Right forelimb (tissue), 1 donor: Measurements from ENCODE around the gene SNX22.

ENCODE experiments used
- DNase-seq: peaks from one replicate; pipeline ENCODE4 v3.0.0-alpha.2; 2018

SNX22 gene

DNA sequence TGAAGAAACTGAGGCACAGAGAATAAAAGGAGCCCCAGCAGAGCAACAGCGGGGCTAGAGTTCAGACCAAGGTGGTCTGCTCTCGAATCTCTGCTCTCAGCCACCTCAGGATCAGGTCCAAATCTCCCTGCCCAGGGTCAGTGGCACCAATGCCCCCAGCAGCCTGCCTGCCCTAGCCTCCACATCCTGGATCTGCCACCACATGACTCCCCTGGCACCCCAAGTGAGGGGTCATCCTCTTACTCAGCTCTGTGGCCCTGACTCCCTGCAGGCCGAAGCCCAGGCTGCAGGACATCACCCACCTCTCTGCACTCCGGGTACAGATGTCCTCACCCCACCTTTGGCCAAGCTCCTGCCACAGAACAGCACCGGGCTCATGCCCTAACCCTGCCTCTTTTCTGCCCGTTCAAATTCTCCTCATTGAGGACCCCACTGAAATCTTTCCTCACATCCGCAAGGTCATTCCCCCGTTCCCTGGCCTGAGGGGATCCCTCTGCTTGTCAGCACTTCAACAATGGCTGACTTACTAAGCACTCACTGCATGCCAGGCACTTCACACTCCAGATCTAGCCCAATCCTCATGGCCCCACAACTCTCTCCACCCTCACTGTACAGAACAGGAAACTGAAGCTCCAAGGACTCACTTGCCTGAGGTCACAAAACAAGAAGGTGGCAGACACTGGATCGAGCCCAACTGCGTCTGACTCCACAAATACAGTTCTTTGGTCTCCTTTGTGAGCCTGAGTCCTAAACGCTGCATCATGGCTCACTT is 7.0 kb downstream of the SNX22 start:
- no peak for DNase-seq

DNA sequence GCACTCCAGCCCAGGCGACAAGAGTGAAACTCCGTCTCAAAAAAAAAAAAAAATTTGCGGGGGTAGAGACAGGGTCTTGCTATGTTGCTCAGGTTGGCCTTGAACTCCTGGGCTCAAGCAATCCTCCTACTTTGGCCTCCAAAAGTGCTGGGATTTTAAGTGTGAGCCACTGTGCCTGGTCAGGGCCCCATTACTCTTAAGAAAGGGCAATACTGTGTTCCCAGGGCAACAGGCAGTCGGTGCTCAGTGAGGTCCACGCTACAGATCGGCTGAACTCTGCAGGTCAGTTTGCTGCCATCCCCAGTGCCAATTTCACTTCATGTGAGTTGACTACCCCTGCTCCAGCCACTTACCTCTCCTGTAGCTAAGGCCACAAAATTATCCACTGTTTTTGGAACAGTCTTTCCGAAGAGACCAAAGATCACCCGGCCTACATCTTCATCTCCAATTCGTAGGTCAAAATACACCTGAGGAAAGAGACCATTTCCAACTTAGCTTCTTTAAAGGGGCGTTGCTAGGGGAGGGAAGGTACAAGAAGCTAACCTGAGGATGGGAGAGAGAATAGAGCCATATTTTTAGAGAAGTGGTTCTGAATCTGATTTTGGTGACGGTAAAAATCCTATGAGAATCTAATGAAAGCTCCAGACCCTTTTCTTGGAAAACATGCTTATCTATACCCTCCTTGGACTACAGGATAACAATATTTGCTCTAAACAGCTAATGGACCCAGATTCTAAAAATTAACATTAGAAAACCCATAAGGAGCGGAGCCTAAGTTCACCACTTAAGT is 10.4 kb downstream of the SNX22 start:
- DNase-seq: no peak

DNA sequence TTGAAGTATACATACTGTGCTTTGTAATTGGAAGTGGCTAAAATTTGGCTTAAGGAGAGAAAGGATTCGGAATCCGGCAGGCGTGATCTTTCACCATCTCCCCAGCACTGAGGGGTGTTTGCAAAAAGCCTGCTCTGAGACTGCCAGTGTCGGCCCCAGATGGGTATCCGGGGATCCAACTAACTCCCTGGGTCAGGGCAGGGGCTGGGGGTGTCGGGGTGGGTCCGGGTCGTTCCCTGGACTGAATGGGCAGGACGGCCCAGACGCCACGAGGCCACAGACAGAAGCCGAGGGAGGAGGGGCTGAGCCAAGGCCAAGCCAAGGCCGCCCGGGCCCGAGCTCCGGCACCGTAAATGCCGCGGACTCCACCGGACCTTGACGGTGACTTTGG is 10.9 kb downstream of the SNX22 start:
- DNase-seq: no peak

DNA sequence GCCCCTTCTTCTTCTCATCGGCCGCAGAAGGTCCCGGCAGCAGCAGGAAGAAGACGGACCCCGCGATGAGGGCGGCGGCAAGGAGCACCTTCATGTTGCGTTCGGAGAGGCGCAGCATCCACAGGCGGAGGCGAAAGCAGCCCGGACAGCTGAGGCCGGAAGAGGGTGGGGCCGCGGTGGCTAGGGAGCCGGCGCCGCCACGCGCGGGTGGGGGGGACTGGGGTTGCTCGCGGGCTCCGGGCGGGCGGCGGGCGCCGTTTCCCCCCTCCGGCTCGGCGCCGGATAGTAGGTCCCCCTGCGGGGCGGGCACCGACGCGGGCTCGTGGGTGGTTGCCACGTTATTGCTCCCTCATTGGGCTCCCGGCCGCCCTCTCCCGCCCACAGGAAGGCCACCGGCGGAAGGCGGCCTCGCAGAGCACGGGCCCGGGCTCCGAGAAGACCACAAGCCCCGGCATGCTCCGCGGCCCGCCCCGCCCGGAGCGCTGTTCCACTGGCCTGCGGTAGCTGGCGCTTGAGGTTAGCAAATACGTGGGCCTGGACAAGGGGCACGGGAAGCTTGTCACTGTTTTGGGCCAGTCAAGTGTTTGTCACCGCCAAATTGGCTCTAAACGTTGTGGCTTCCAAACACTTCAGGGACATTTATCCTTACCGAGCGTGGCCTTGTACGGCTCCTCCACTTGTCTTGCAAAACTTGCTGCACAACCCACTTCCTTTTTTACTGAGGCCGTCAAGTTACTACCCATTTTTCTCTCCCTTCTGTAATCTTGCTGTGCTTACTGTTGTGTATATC is 11.5 kb downstream of the SNX22 start, which contains the start of gene PPIB:
Gene PPIB, minus strand, starts transcription at position 154 of the 790 bp plus-strand sequence. Its CDS starts 36 bp downstream, at position 118.
- DNase-seq: peak; percentile 98

DNA sequence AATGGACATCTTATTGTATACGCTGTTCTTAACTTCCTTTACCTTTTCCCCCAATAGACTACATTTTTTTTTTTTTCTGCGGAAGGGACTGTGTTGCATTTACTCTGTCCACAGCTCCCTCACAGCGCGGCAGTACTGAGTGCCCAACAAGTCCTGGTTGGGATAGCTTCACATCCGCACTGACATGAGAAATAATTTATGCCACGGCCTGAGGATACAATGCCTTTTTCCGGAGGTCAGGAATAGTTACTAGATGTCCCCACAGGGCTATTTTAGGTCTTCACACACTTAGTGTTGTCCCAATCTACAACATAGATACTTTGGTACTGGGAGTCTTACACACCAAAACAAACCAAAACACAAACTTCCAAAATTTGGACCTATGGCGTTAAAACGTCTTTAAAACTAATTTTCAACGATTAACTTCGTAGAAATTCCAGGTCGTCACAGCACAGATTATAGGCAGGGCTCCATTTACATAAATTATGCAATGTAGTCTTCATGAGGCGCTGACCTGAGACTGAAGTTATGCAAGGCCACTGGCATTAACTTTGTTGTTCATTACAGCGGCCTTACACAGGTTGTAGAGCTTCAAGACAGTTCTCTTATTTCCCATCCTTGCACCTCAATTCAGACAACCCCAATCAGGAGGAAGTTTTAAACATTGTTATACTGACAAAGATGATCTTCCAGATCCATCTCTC is 12.3 kb downstream of the SNX22 start:
- no peak for DNase-seq

DNA sequence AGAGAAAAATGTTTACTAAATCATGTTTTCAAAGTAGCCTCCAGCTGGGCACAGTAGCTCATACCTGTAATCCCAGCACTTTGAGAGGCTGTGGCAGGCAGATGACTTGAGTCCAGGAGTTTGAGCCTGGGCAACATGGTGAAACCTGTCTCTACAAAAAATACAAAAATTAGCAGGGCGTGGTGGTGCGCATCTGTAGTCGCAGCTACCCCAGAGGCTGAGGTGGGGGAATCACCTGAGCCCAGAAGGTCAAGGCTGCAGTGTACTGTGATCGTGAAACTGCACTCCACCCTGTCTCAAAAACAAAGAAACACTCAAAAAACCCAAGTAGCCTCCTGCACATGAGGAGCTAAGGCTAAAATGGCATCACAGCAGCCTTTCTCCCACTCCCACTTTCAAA is 12.9 kb downstream of the SNX22 start:
- no peak for DNase-seq

DNA sequence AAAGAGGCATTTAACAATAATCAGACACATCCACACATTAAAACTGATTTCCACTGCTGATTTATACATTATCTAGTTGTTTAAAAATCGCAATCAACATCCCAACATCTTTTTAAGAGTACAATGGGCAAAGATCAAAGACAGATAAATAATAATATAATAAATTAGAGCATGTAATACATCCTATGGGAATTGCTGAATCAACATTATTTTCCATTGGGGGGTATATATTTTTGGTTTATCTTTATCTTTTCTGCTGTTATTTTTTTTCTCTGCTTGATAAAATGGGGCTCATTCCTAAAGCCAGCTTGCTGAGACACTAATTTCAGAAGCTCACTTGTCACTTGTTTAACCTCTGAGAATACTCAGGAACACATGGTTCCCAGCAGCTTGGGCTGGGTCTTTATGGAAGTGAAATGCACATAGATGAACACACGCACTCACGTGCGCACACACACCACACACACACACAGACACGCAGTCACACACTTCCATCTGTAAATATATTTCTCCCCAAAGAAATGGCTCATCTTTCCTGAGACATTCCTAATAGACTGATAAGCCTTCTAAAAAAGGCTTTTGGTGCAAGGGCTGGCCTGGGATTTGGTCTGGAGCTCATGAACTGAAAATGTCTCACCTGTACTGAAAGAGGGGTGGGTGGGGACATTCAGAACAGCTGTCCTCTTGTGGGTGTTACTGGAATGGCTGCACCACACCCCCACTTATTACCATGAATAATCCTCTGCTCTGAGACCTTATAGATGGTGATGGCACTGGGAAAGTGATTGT is 14.8 kb downstream of the SNX22 start:
- DNase-seq: no peak

DNA sequence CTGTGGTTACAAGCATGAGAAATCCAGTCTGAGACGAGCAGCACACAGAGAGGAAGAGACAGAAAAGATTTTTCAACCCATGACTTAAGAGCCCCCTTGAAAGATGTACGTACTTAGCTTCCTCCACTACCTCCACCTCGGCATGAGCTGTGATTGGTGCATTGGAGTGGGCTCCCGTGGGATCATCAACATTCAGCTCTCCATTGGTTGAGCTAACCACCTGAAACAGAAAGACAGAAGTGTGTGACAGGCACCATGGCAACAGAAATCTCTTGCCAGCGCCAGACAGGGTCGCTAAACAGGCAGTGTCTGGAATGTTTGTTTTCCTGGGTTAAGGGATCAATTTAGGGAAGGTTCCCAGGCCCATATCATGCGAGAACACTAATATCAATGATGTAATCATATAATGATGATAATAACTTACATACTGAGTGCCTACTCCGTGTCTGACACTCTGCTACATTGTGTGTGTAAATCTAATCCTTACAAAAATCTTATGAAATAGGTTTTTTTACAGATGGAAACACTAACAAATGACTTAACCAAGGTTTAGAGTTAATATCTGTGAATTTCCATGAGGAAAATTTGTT is 28.8 kb downstream of the SNX22 start:
- DNase-seq: no peak

DNA sequence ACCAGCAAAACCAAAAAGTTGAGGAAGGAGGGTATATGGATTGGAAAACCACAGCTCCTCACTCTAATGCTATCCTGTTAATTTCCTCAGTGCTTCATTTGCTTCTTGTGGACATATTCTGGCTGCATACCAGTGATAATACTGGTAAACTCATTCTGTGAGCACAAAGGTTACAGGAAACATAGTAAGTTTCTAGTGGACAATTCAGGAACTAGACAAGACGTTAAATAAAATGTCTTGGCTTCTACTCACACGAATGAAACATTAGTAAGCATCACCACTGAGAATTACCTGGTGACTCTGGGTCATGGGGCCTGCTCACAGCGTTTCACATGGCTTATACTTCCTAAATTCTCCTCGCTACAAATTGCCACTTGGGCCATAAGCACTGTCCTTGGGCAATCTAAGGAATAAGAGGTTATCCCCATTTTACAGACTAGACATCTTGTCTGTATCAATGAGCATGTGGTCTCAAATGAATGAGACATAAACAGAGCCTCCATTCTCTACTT is 31.4 kb downstream of the SNX22 start:
- DNase-seq: no peak

DNA sequence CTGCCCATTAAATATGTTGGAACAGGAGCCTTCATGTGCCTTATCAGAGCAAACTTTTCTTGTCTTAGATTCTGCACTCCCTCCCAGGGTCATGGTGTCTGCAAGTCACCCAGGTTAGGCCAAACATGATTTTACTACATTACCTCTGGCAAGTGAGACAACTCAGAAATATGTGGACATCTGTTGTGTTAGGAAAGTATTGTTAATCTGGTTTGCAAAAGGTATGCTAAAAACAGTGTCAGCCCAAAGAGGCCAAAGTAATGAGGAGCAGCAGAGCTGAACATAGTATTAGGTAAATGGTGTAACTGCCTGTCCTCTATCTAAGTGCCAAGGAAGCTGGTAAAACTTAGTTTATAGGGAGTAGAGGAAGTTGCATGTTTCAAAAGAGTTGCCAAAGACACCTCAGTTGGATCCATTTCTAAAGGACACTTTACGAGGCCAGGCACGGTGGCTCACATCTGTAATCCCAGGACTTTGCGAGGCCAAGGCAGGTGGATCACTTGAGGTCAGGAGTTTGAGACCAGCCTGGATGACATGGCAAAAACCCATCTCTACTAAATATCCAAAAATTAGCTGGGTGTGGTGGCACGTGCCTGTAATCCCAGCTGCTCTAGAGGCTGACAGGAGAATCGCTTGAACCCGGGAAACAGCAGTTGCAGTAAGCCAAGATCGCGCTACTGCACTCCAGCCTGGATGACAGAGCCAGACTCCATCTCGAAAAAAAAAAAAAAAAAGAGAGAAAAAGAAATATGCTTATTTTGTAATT is 33.8 kb downstream of the SNX22 start:
- no peak for DNase-seq

DNA sequence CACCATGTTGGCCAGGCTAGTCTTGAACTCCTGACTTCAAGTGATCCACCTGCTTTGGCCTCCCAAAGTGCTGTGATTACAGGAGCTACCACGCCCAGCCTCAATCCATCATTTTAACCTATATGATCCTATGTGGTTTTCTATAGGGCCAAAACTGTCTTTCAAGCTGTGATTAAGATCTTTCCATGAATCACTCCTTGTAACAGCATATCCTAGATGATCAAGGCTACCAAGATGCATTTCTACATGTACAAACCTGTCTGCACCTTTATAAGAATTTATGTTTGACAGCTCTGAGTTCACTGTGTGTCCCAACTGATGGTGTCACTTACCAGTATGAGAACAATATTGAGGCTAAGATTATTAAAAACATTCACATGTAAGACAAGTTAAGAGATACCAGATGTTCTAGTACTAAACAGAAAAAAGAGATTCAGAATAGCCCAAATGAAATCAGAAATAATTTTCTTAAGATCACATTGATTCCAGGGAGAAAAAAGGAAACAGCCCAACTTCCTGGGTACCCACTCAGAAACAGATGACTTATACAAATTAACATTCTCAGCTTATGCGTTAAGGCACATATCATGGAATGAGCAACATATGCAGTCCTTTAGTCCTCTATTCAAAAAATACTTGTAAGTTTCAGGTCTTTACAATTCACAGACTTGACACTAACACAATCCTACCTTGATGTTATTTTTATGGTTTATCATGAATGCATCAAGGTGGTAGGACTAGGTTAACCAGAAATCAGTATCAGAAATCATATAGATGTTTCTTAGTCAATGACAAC is 36.1 kb downstream of the SNX22 start:
- no peak for DNase-seq

DNA sequence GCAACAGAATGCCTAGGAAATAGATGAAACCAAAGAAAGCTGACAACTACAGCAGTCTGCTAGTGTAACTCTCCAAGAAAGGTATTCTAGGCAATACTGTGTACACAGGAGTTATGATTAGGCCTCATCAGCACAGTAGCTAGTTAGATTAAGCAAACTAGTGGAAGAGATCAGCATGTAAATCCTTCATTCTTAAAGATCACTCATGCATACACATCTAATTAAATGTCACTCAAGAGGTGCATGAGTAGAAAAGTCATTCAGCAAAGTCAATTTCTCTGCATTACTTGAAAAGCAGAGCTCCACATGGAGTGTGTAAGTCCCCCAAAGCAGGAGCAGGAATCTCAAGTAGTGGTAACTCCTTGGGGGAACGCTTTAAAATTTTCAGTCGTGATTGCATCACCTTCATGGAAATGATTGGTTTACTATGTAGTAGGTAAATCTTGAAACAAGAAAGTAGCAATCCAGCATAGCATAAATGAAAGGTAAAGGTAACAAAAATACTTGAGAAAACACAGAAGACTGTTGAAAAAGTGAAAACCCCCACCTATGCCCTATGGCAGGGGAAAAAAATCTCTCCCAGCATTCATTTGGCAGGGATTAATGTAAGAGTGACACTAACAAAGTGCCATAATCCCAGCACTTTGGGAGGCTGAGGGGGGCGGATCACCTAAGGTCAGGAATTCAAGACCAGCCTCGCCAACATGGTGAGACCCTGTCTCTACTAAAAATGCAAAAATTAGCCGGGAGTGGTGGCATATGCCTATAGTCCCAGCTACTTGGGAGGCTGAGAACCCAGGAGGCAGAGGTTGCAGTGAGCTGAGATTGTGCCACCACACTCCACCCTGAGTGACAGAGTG is 40.7 kb downstream of the SNX22 start:
- no peak for DNase-seq

DNA sequence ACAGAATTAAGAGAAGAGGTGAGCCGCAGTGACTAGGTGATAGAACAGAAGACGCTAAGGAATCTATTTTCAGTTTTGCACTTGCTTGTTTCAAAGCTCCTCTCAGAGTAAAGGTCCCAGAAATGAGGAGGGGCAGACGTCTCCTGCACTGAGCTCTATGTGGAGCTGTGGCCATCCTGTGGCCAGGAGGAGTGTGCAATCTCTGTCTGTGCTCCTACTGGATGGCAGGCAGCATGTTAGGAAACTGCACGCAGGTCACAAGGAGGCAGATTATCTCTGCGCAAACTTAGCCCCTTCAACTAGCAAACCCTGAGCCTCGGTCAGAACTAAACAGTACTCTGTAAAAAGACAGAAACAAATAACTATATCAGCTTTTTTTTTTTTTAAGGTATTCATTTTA is 42.4 kb downstream of the SNX22 start:
- DNase-seq: no peak

DNA sequence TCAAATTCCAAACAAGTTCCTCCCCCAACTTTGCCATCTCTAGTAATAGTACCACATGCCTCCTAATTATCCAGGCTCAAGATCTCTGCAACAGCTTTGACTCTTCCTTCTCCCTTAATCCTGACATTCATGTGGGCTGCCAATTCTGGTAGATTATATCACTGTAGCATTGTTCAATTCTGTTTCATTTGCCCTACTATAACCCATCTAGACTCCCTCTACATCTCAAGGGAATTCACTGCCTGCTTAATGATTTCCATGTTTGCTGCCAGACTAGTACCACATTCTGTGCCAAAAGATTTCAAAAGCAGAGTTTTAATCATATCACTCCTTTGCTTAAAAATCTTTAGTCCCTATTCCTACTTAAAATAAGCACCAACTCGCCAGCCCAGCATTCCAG is 45.9 kb downstream of the SNX22 start:
- DNase-seq: no peak

DNA sequence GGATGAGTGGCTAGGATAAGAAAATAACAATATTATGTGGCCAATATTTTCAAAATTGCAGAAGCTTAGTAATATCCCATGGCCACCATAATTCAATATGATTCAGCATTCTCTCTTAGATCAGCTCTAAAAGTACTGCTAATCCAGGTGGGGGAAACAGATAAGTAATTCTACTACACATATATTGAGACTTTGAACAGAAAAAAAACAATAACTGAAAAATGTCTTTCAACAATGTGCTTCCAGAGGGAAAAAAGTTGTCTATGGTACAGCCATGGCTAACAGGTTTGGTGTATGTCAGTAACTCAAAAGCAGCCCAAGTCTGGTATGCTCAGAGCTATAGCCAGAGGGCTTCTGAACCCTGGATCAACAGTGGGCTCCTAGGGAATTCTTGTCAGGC is 53.7 kb downstream of the SNX22 start:
- DNase-seq: no peak
